ENCODE results near the gene PTK7. TPM values are rescaled to one million over a fixed set of nuclear protein-coding genes. Genes with fewer than 3 reads are reported as not detected.

PTK7 gene
- total and polyA plus RNA-seq, 2 experiments from 2014 or later, result 127 to 162 TPM

DNA sequence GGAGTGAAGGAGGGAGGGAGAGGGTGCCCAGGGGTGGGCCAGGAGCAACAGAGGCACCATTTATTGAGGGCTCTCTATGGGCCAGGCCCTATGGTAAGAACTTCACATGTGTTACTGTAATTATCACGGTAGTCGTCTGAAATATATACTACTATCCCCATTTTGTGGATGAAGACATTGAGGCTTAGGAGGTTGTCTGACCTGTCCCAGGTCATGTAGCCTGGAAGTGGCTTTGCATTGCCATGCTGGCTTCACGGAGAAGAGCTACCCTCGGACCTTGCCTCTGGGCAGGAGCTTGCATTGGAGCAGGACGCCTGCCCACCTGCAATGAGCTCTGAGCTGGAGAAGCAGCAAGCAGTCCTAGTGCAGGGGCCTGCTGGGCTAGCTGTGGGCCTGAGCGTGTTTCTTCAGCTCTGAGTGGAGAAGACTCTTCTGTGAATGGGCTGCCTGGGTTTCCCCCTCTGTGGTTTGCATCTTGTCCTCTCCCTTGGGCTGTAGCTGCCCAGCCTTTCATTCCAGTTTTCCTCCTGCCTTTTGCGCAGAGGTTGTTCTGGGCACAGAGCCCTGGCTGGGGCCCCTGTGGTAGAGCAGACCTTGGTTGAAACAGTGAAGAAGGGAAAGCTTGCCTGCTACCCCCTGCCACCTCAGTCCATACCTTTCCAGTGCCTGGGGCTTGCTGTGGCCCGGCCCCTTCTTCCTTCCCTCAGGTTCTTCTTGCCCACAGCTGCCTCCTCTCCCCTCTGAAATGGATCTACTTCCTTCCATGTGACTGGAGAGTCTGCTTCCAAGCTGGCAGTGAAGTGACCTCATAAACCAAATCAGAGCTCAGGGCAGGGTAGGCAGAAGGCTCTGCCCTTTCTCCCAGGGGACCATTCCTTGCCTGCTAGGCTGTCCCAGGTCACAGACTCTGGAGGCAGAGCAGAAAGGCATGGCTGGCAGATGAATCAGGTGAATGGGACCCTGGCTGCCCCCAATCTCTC lies 70.9 kb downstream of the PTK7 start:
- H3K9me2 ChIP-seq (replicated peaks; ENCODE audit: insufficient read depth), result no peaks in the 10 kb centered on the region
- no peaks in the 10 kb centered on the region for H3K27me3 ChIP-seq
- no peaks in the 10 kb centered on the region for H3K79me2 ChIP-seq
- H3K9me3 ChIP-seq (ENCODE audit: low read depth), result no peaks in the 10 kb centered on the region
- H3K36me3 ChIP-seq (replicated peaks; ENCODE audit: insufficient read depth, low read depth), result no peaks in the 10 kb centered on the region
- TF ChIP-seq, protein P1, sequence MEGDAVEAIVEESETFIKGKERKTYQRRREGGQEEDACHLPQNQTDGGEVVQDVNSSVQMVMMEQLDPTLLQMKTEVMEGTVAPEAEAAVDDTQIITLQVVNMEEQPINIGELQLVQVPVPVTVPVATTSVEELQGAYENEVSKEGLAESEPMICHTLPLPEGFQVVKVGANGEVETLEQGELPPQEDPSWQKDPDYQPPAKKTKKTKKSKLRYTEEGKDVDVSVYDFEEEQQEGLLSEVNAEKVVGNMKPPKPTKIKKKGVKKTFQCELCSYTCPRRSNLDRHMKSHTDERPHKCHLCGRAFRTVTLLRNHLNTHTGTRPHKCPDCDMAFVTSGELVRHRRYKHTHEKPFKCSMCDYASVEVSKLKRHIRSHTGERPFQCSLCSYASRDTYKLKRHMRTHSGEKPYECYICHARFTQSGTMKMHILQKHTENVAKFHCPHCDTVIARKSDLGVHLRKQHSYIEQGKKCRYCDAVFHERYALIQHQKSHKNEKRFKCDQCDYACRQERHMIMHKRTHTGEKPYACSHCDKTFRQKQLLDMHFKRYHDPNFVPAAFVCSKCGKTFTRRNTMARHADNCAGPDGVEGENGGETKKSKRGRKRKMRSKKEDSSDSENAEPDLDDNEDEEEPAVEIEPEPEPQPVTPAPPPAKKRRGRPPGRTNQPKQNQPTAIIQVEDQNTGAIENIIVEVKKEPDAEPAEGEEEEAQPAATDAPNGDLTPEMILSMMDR (IDR thresholded peaks at IDR 0.05; ENCODE audit: poor library complexity), result no peak
- TF ChIP-seq EZH2 (IDR thresholded peaks at IDR 0.05; ENCODE audit: borderline replicate concordance) (no peak), EZH2phosphoT487 (IDR thresholded peaks at IDR 0.05; ENCODE audit: low read depth, severe bottlenecking, unreplicated experiment) (no peak)
- WGBS (ENCODE audit: low lambda C conversion rate, missing lambda C conversion rate), result 96% methylated on average over 8 of the region's 8 CpGs
- no peak overlapping the region for H2AFZ ChIP-seq
- DNase-seq (ENCODE audit: low spot score), result no peak
- no peak overlapping the region for H3K4me2 ChIP-seq
- peaks cover 10% of the 10 kb centered on the region for H3K4me1 ChIP-seq (ENCODE audit: insufficient read depth)
- no peak overlapping the region for H3K4me3 ChIP-seq
- H4K20me1 ChIP-seq (ENCODE audit: insufficient read depth, poor library complexity, severe bottlenecking), result no peaks in the 10 kb centered on the region
- no peak overlapping the region for H3K27ac ChIP-seq

DNA sequence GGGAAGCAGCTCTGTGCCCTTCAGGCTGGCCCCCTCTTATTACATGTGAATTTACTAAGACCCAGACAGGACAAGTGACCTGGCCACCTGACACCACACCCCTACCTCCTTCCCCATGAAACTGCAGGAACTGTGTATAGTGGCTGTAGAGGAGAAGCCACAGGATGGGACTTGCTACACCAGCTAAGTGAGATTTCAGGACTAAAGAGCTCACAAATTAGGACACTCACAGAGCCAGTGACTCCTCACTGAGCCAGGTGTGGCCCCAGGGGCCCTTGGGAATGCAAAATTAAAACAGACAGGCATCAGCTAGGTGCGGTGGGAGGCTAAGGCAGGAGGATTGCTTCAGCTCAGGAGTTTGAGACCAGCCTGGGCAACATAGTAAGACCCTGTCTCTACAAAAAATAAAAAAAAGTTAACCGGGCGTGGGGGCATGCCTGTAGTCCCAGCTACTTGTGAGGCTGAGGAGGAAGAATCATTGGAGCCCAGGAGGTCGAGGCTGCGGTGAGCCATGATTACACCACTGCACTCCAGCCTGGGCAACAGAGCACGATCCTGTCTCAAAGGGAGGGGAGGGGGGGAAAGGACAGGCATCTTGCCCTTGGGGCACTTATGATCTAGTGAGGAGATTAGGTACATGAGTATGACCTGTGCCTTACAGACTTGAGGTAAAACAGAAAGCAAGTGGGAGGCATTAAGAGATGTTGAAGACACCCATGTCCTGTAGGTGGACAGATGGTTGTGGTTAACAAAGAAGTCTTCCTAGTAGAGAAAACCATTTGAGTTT lies 71.8 kb downstream of the PTK7 start:
- Histone ChIP-seq H3K27me3 (no peaks in the 10 kb centered on the region), H2AFZ (no peak overlapping the region), H3K36me3 (replicated peaks; ENCODE audit: insufficient read depth, low read depth) (no peaks in the 10 kb centered on the region), H3K4me2 (no peak overlapping the region), H3K9me3 (ENCODE audit: low read depth) (no peaks in the 10 kb centered on the region), H3K27ac (no peak overlapping the region), H3K4me1 (ENCODE audit: insufficient read depth) (peaks cover 9% of the 10 kb centered on the region), H3K4me3 (no peak overlapping the region), H3K79me2 (no peaks in the 10 kb centered on the region), H4K20me1 (ENCODE audit: insufficient read depth, poor library complexity, severe bottlenecking) (no peaks in the 10 kb centered on the region), H3K9me2 (replicated peaks; ENCODE audit: insufficient read depth) (no peaks in the 10 kb centered on the region)
- TF ChIP-seq EZH2phosphoT487 (IDR thresholded peaks at IDR 0.05; ENCODE audit: low read depth, severe bottlenecking, unreplicated experiment), result no peak
- TF ChIP-seq, protein P1 (IDR thresholded peaks at IDR 0.05; ENCODE audit: poor library complexity), result no peak
- TF ChIP-seq EZH2 (IDR thresholded peaks at IDR 0.05; ENCODE audit: borderline replicate concordance), result no peak
- DNase-seq (ENCODE audit: low spot score), result no peak
- WGBS (ENCODE audit: low lambda C conversion rate, missing lambda C conversion rate), result 95% methylated on average over 6 of the region's 6 CpGs

DNA sequence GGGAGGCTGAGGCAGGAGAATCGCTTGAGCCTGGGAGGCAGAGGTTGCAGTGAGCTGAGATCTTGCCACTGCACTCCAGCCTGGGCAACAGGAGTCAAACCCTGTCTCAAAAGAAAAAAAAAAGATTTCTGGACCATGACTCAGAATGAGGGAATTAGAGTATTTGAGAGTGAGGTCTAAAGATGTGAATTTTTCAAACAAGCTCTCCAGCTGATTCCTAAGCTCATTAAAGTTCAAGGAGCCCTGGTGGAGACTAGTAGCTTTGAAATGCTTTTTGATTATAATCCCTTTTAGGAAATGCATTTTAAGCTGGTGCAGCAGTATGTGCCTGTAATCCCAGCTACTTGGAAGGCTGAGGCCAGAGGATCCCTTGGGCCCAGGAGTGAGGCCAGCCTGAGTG lies 73.2 kb downstream of the PTK7 start:
- WGBS (ENCODE audit: low lambda C conversion rate, missing lambda C conversion rate), result 100% methylated on average over 1 of the region's 1 CpG
- Histone ChIP-seq H3K27ac (no peak overlapping the region), H3K79me2 (no peaks in the 10 kb centered on the region)

More for the DNA sequence above, 73.2 kb downstream of the PTK7 start:
- H3K27me3 ChIP-seq, result no peaks in the 10 kb centered on the region
- H3K36me3 ChIP-seq (replicated peaks; ENCODE audit: insufficient read depth, low read depth), result no peaks in the 10 kb centered on the region
- no peaks in the 10 kb centered on the region for H3K9me2 ChIP-seq (replicated peaks; ENCODE audit: insufficient read depth)
- H3K4me2 ChIP-seq, result no peak overlapping the region
- no peaks in the 10 kb centered on the region for H3K4me1 ChIP-seq (ENCODE audit: insufficient read depth)
- no peak overlapping the region for H2AFZ ChIP-seq
- TF ChIP-seq, protein P1 (IDR thresholded peaks at IDR 0.05; ENCODE audit: poor library complexity), result no peak
- TF ChIP-seq EZH2phosphoT487 (IDR thresholded peaks at IDR 0.05; ENCODE audit: low read depth, severe bottlenecking, unreplicated experiment), result no peak
- no peak for TF ChIP-seq EZH2 (IDR thresholded peaks at IDR 0.05; ENCODE audit: borderline replicate concordance)
- H3K4me3 ChIP-seq, result no peak overlapping the region
- H4K20me1 ChIP-seq (ENCODE audit: insufficient read depth, poor library complexity, severe bottlenecking), result no peaks in the 10 kb centered on the region
- DNase-seq (ENCODE audit: low spot score), result no peak
- no peaks in the 10 kb centered on the region for H3K9me3 ChIP-seq (ENCODE audit: low read depth)

All from hepatocyte (in vitro differentiated cells).